Testis (tissue), 3 donors: ENCODE data around the gene NPTX2. TPM values are rescaled to one million over a fixed set of nuclear protein-coding genes. Genes with fewer than 3 reads are reported as not detected.

Experiments
- DNase-seq: peaks from one replicate; pipeline ENCODE4 v3.0.0-alpha.2; 2019
- H3K27ac ChIP-seq, 2 donors: fragments of 200-600 bp; sonication (generic); one replicate each; pipeline ENCODE4 v1.5.1; 2019
- H3K27me3 ChIP-seq: fragments of 200-600 bp; sonication (generic); one replicate; pipeline ENCODE4 v1.5.1; 2019
- H3K36me3 ChIP-seq: fragments of 200-600 bp; sonication (generic); one replicate; pipeline ENCODE4 v1.5.1; 2017; ENCODE audit warnings: low read depth; ENCODE audit errors: missing control alignments
- H3K4me1 ChIP-seq: fragments of 200-600 bp; sonication (generic); one replicate; pipeline ENCODE4 v1.5.1; 2019
- H3K4me3 ChIP-seq, 2 donors: fragments of 200-600 bp; sonication (generic); one replicate each; pipeline ENCODE4 v1.5.1; 2017 to 2019
- H3K9me3 ChIP-seq: fragments of 200-600 bp; sonication (generic); one replicate; pipeline ENCODE4 v1.5.1; 2017
- CTCF ChIP-seq, 3 experiments: fragments of 450-650 bp in 2 of 3; fragments of 200-600 bp in 1 of 3; sonication (generic) in 1 of 3; IDR thresholded peaks; one replicate each; pipeline ENCODE4 v1.5.1; 2016 to 2019; ENCODE audit warnings: antibody characterized with exemption in 3 of 3, mild to moderate bottlenecking in 2 of 3, moderate library complexity in 1 of 3
- POLR2A ChIP-seq: fragments of 450-650 bp; IDR thresholded peaks from one replicate; pipeline ENCODE4 v1.6.1; 2017; ENCODE audit warnings: antibody characterized with exemption, mild to moderate bottlenecking, moderate library complexity
- WGBS, 2 donors: methylation state at CpG; one replicate each; pipeline ENCODE4 v1.1.5; 2018; 5-methylcytosine and 5-hydroxymethylcytosine counted together
- intact Hi-C: fragments of 100-400 bp; cut with DNase I; formaldehyde crosslinking; loops from one replicate; pipeline ENCODE4 v1.15.1; 2023; ENCODE audit warnings: low total_unique reads
- polyA plus RNA-seq: library from polyadenylated mRNA; stranded (reverse); fragments of 350-450 nt; fragmentation: Illumina TruSeq; extraction: RNeasy Lipid Tissue Mini Kit (QIAGEN cat#74804); gene quantifications from one replicate; pipeline ENCODE4 v1.2.3, GENCODE V29; 2014; ENCODE audit warnings: low read depth, low replicate concordance; ENCODE audit not compliant: insufficient read depth
- total RNA-seq, 2 donors: library from RNA; depleted of rRNA; stranded (reverse); fragments of >200 nt; gene quantifications; one replicate each; pipeline ENCODE4 v1.2.3, GENCODE V29; 2016

Gene NPTX2
- total and polyA plus RNA-seq, 3 donors from 2014 or later: 77.3 to 139 (median 136) TPM

- no peaks in the 10 kb centered on the region for H3K27me3 ChIP-seq
- 83 to 96% methylated on average over 14 to 16 of the region's 16 CpGs for WGBS, 2 donors
- no peaks in the 10 kb centered on the region for H3K9me3 ChIP-seq
- intact Hi-C loops: no loop called here
- no peaks in the 10 kb centered on the region for H3K4me1 ChIP-seq
- TF ChIP-seq POLR2A (no peak), CTCF (IDR thresholded peaks at IDR 0.05) (no peak)
- H3K4me3 ChIP-seq: no peak overlapping the region
- DNase-seq: no peak
- H3K36me3 ChIP-seq: no peaks in the 10 kb centered on the region
- no peak overlapping the region for H3K27ac ChIP-seq
These were observed 11.3 kb downstream of the NPTX2 start for GRCh38 chr7:98628418-98628817.

- no peak for TF ChIP-seq POLR2A
- TF ChIP-seq CTCF (IDR thresholded peaks at IDR 0.05): no peak
- H3K27ac ChIP-seq: no peak overlapping the region
- WGBS, 2 donors: 60 to 65% methylated on average over 13 of the region's 13 CpGs
- H3K27me3 ChIP-seq: no peaks in the 10 kb centered on the region
- no peaks in the 10 kb centered on the region for H3K9me3 ChIP-seq
- intact Hi-C loops: no loop called here
- H3K4me1 ChIP-seq: no peaks in the 10 kb centered on the region
- no peak for DNase-seq
- H3K36me3 ChIP-seq: no peaks in the 10 kb centered on the region
- H3K4me3 ChIP-seq: no peak overlapping the region
These were observed 11.9 kb downstream of the NPTX2 start for GRCh38 chr7:98629001-98629431.

- intact Hi-C loops: no loop called here
- Histone ChIP-seq H3K4me1 (no peaks in the 10 kb centered on the region), H3K4me3 (no peak overlapping the region), H3K9me3 (no peaks in the 10 kb centered on the region), H3K27ac (no peak overlapping the region), H3K36me3 (no peaks in the 10 kb centered on the region), H3K27me3 (no peaks in the 10 kb centered on the region)
- no peak for TF ChIP-seq POLR2A
- no peak for TF ChIP-seq CTCF (IDR thresholded peaks at IDR 0.05)
- no peak for DNase-seq
- 81 to 85% methylated on average over 9 of the region's 9 CpGs for WGBS, 2 donors
These were observed 13.1 kb downstream of the NPTX2 start for GRCh38 chr7:98630149-98630548.

- Histone ChIP-seq H3K27ac (no peak overlapping the region), H3K27me3 (no peaks in the 10 kb centered on the region), H3K9me3 (no peaks in the 10 kb centered on the region), H3K4me1 (no peaks in the 10 kb centered on the region), H3K4me3 (no peak overlapping the region), H3K36me3 (no peaks in the 10 kb centered on the region)
- TF ChIP-seq CTCF (IDR thresholded peaks at IDR 0.05) (no peak), POLR2A (no peak)
- WGBS, 2 donors: 67 to 78% methylated on average over 3 of the region's 3 CpGs
- intact Hi-C loops: no loop called here
- no peak for DNase-seq
These were observed 13.7 kb downstream of the NPTX2 start for GRCh38 chr7:98630770-98631169.

- no peaks in the 10 kb centered on the region for H3K36me3 ChIP-seq
- no peak for DNase-seq
- H3K27me3 ChIP-seq: no peaks in the 10 kb centered on the region
- 90 to 98% methylated on average over 2 of the region's 2 CpGs for WGBS, 2 donors
- TF ChIP-seq CTCF (IDR thresholded peaks at IDR 0.05) (no peak), POLR2A (no peak)
- no peak overlapping the region for H3K4me3 ChIP-seq
- no peaks in the 10 kb centered on the region for H3K4me1 ChIP-seq
- H3K27ac ChIP-seq: no peak overlapping the region
- intact Hi-C loops: no loop called here
- H3K9me3 ChIP-seq: no peaks in the 10 kb centered on the region
These were observed 21.8 kb downstream of the NPTX2 start for GRCh38 chr7:98638853-98639252.
